HG03066 (cell line): ENCODE measurements around the gene POLR1H.
"Not testable (repeated sequence)": the region's sequence is repeated elsewhere in the genome, so short reads cannot be mapped to it uniquely, and the experiment has no call there.

Source experiments
- ATAC-seq: cut with Tn5 transposase; IDR thresholded peaks from one replicate; pipeline ENCODE4 v1.9.1; 2021; ENCODE audit warnings: low read depth; ENCODE audit not compliant: unreplicated experiment

POLR1H gene

GRCh38 chr6:30061092-30061857 lies at the start of gene POLR1H:
Gene POLR1H, plus strand, starts transcription at chr6:30061265. Its CDS starts 260 bp downstream, at chr6:30061525.
- peak; percentile 88 for ATAC-seq

GRCh38 chr6:30013291-30013922 lies 47.7 kb upstream of the POLR1H start:
- ATAC-seq, result no peak

DNA sequence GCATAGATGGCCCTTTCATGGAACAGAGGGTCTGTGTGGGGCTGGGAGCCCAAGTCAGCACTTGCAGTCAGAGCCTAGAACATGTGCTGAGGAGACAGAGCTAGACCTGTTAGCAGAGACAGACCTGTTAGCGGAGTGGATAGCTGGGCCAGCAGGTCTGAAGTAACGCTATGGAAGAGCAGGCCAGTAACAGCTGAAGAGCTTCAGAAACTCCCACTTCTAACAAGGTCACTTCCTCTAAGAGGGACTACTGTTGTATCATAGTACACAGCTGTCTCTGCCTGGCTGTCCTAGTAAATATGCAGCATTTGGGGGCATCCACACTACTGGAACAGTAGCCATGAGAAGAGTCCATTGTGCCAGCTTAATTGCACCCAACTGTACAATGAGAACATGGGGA lies 41.2 kb upstream of the POLR1H start:
- ATAC-seq, result no peak

DNA sequence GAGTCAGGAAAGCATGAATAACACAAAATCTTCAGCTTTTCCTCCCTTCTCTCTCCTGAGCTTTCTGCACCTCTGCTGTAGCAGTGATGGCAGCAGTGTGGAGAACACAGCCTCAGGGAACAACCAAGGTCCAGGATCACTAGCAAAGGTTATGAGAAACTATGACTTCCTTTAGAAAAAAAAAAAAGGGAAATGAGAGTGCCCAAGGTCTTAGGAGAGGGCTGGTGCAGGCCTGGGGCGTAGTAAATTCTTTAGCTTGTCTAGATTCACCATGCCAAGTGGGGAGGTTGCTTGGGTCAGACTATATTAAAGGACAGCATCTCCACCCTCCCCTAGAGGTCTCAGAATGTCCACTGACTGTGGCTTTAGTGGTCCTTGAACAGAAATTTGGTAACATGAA lies 40.4 kb upstream of the POLR1H start:
- ATAC-seq, result no peak

DNA sequence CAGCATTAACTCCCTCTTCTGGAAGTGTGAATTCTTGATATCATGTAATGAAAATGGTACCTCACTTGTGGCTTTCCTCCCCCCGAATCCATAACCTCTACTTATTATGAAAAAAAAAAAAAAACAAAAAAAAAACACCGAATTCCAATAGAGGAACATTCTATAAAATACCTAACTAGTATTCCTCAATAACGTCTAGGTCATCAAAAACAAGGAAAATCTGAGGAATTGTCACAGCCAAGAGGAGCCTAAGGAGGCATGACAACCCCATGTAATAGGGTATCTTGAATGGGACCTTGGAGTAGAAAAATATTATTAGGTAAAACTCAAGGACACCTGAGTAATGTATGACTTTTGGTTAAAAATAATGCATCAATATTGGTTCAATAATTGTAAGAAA lies 38.9 kb upstream of the POLR1H start:
- no peak for ATAC-seq

GRCh38 chr6:30022712-30023111 lies 38.4 kb upstream of the POLR1H start:
- not testable (repeated sequence) for ATAC-seq

DNA sequence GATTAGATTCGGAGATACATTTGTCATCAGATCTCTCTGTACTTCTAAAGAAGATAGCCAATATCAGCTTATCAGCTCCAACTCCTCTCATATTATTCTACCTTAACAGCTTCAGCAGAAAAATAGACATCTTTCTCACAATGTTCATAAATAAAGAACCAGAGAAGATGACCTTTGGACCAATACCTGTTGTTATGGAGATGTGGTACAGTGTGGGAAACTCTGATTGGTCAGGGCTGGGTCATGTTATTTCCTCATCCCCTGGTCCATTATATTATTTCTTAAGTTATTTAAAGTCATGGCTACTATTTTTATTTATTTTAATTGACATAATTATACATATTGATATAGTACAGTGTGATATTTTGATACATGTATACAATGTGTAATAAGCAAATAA lies 35.9 kb upstream of the POLR1H start:
- no peak for ATAC-seq

- ATAC-seq, result no peak
Observed at GRCh38 chr6:30029588-30029987, 31.5 kb upstream of the POLR1H start.

GRCh38 chr6:30031381-30031780 lies 29.7 kb upstream of the POLR1H start:
- ATAC-seq, result no peak

GRCh38 chr6:30033440-30033839 lies 27.6 kb upstream of the POLR1H start:
- not testable (repeated sequence) for ATAC-seq

DNA sequence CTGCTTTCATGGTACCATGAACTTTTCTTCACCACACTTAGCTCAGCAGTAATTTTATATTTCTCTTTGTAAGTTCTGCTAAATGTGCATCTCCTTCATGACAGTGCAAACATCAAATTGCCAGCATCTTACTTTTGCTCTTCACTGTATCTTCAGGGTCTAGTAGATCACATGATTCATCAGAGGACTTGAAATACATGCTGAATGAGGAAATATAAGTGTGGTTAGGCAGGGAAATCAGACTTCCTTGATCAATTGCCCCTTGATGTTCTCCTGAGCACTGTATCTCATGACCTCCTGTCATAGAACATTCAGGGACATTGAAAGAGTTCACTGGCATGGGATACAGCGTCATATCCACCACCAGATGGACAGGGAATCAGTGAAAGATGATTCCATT lies 25.3 kb upstream of the POLR1H start:
- no peak for ATAC-seq

DNA sequence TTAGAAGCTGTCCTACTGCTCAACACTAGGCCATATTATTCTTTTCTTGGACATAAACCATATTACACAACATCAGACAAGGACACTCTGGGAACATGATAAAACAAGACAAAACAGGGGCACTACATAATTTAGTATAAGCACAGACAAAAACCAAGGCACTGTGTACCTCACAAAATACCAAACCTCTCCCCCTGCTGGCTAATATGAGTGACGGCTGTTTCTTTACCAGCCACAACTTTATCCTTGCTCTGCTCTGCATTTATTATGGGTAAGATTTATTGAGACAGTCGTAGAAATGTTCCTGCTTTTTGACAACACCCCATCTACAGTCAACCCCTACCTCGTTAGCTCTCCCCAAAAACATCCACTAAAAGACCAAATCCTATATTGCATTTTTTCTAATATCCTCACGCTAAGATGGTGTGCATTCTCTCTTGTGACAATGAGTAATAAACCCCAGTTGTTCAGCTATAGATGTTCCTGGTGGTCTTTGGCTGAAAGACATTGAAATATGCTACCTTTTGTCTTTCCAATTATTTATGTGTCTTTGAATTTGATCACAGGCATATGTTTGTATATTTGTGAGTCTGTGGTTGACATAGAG lies 23.8 kb upstream of the POLR1H start:
- no peak for ATAC-seq

DNA sequence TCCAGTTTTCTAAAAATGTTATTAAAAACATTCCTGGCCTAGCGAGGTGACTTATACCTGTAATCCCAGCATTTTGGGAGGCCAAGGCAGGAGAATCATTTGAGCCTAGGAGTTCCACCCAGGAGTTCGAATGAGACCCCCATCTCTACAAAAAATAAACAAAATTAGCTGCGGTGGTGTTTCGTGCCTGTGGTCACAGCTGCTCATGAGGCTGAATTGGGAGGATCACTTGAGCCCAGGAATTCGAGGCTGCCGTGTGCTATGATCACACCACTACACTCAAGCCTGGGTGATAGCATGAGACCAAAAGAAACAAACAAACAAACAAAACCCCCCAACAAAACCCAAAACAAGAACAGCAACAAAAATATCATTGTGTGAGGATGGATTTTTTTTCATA lies 19.8 kb upstream of the POLR1H start:
- ATAC-seq, result no peak

GRCh38 chr6:30041821-30042220 lies 19.2 kb upstream of the POLR1H start:
- no peak for ATAC-seq

DNA sequence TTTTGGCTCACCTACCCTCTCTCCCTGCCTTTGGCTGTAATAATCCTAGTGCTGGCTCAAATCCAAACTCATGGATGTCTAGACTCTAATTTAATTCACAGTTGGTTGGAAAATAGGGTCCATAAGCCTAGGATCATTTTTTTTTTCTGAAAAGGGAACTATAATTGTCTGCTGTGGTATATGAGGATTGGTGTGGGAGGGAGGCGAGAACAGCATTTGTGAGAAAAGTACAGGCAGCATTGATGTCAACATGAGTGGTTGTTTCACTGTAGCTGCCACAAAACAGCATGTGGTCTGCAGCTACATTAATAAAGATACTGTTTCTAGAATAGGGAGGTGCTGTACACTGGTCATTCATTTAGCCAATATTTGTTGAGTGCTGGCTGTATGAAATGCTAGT lies 18.6 kb upstream of the POLR1H start:
- no peak for ATAC-seq

GRCh38 chr6:30042914-30043313 lies 18.2 kb upstream of the POLR1H start:
- ATAC-seq, result no peak

DNA sequence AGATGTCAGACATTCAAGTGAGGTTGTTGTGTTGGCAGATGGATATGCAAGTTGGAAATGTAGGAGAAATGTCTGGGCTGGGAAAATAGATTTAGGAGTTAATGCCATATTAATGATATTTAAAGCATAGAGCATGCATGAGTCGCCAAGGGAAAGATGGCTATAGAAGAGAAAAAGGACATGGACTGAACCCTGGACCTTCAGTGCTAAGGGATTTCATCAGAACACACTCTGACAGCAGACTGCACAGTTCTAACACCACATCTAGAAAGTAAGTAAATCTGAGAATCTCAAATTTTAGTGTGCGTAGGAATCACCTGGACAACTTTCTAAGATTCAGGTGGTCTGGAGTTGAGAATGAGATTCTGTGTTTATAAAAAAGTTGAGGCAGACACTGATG lies 17.3 kb upstream of the POLR1H start:
- ATAC-seq, result no peak

DNA sequence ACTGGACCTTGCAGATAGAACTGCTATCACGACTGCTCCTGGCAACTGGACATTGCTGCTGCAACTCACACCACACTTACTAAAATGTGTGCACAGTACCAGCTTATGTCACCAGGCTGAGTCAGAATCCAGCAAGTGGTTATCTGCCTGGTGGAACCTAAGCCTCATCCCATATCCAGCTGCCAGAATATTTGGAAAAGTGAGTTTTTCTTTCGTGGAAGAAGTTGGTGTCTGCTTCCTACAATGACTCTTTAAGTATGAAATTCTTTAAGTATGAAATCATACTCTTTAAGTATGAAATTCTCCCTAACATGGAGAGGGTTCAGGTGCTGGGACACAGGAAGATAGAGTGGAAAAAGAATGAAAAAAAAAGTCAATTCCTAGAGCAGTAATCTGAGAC lies 16.4 kb upstream of the POLR1H start:
- no peak for ATAC-seq

DNA sequence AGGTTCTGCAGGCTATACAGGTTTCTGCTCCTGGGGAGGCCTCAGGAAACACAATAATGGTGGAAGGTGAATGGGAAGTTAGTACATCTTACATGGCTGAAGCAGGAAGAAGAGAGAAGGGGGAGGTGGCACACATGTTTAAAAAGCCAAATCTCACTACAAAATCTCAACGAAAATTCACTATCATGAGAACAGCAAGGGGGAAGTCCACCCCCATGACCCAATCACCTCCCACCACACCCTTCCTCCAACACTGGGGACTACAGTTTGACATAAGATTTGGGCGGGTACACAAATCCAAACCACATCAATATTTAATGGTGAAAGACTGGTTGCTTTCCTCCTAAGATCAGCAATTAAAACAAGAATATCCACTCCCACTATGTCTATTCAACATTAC lies 13.8 kb upstream of the POLR1H start:
- ATAC-seq, result no peak

DNA sequence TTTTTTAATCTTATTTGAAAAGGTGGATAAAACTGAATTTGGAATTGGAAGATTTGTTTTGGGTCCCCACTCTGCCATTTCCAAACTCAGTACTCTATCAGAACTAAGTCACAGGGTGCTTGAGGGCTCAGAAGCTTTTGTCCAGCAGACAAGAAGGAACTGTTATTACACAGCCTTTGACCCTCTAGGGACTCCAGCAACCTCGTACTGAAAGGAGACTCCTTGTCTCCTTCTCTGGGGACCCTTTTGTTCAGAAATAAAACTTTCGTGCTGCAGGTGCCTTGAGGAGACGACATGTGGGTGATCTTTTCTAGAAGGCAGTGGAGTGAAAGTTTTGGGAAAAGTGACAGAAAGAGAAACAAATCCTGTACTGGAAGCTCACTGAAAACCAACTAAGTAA lies 7.4 kb upstream of the POLR1H start:
- no peak for ATAC-seq

- ATAC-seq, result no peak
Observed at GRCh38 chr6:30055513-30055912, 5.6 kb upstream of the POLR1H start.

- ATAC-seq, result peak; percentile 21
Observed at GRCh38 chr6:30060606-30061091, 416 bp upstream of the POLR1H start.
